Lower leg skin (tissue), 3 donors: ENCODE data around the gene CLCN3.

Source experiments
- POLR2A ChIP-seq, 2 donors: fragments of 450-650 bp; IDR thresholded peaks; one replicate each; pipeline ENCODE4 v1.6.1; 2016 to 2017; ENCODE audit warnings: antibody characterized with exemption in 2 of 2, mild to moderate bottlenecking in 1 of 2, moderate library complexity in 1 of 2
- TF ChIP-seq, protein P1 (sequence below), 3 donors: fragments of 450-650 bp; IDR thresholded peaks; one replicate each; pipeline ENCODE4 v1.5.1; 2016; ENCODE audit warnings: antibody characterized with exemption in 3 of 3, mild to moderate bottlenecking in 3 of 3, moderate library complexity in 2 of 3

DNA sequence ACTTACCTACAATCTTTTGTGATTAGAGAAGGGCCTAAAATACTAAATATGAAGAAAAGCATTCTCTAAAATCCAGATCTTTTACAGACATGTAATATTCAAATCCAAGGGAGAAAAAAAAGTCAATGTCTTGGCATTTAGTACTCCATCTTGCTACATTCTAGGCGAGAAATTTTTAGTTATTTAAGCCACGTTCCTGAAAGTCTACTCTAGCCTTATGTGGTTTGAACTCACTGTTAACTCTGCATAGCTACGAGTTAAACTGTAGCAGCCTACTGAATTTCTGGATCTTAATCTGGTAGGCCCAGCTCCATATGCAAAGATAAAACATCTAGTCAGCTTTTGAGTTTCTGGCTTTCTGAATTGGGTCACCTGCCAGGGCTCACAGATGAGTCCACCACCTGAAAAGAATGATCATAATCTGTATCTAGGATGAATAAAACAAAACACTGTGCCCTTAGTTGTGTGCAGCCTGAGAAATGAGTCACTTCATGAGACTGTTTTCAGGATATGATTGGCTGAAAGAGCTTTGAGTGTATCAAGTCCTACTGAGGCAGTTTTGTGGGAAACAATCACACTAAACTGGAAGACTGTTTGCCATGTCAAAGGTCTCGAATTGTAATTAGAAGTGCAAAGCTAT is 4.8 kb upstream of the CLCN3 start:
- TF ChIP-seq, protein P1, sequence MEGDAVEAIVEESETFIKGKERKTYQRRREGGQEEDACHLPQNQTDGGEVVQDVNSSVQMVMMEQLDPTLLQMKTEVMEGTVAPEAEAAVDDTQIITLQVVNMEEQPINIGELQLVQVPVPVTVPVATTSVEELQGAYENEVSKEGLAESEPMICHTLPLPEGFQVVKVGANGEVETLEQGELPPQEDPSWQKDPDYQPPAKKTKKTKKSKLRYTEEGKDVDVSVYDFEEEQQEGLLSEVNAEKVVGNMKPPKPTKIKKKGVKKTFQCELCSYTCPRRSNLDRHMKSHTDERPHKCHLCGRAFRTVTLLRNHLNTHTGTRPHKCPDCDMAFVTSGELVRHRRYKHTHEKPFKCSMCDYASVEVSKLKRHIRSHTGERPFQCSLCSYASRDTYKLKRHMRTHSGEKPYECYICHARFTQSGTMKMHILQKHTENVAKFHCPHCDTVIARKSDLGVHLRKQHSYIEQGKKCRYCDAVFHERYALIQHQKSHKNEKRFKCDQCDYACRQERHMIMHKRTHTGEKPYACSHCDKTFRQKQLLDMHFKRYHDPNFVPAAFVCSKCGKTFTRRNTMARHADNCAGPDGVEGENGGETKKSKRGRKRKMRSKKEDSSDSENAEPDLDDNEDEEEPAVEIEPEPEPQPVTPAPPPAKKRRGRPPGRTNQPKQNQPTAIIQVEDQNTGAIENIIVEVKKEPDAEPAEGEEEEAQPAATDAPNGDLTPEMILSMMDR (IDR thresholded peaks at IDR 0.05): no peak
- no peak for TF ChIP-seq POLR2A (IDR thresholded peaks at IDR 0.05)
